Astrocyte of the cerebellum (primary cell): ENCODE data around the gene COL23A1.

Source experiments
- DNase-seq: peaks from one replicate; pipeline ENCODE4 v3.0.0-alpha.2; 2011; ENCODE audit warnings: low read depth
- H3K4me3 ChIP-seq: 2 replicates; pipeline ENCODE4 v1.5.1; 2011; ENCODE audit warnings: mild to moderate bottlenecking, low read depth, low read length, moderate library complexity
- in situ Hi-C: cut with HindIII; loops from 2 replicates; pipeline ENCODE4 v1.10.0; 2017; ENCODE audit warnings: low sequenced_read_pairs
- TF ChIP-seq, protein P1 (sequence below): IDR thresholded peaks from 2 replicates; pipeline ENCODE4 v1.5.1; 2012; ENCODE audit warnings: low read length, low read depth, moderate library complexity, mild to moderate bottlenecking; ENCODE audit errors: missing control alignments

The COL23A1 gene

DNA sequence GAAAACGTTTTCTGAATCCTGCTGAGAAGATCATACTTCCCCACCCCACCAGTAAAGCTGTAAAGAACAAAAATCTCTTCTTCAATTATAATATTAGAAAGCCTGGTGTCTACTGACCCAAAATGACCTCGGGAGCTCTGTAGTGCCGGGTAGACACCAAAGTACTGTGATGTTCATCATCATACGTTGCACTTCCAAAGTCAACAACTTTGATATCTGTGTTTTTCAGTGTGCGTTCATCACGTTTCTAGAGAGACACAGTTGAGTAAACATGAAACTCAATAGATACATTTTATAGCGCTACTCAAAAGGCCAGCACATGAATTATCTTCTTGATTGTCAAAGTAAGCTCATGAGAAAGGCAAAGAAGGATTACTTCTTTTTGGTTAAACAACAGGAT, 22.1 kb upstream of the COL23A1 start:
- H3K4me3 ChIP-seq: no peak overlapping the region
- TF ChIP-seq, protein P1, sequence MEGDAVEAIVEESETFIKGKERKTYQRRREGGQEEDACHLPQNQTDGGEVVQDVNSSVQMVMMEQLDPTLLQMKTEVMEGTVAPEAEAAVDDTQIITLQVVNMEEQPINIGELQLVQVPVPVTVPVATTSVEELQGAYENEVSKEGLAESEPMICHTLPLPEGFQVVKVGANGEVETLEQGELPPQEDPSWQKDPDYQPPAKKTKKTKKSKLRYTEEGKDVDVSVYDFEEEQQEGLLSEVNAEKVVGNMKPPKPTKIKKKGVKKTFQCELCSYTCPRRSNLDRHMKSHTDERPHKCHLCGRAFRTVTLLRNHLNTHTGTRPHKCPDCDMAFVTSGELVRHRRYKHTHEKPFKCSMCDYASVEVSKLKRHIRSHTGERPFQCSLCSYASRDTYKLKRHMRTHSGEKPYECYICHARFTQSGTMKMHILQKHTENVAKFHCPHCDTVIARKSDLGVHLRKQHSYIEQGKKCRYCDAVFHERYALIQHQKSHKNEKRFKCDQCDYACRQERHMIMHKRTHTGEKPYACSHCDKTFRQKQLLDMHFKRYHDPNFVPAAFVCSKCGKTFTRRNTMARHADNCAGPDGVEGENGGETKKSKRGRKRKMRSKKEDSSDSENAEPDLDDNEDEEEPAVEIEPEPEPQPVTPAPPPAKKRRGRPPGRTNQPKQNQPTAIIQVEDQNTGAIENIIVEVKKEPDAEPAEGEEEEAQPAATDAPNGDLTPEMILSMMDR: no peak
- in situ Hi-C loops: no loop called here
- DNase-seq: no peak

DNA sequence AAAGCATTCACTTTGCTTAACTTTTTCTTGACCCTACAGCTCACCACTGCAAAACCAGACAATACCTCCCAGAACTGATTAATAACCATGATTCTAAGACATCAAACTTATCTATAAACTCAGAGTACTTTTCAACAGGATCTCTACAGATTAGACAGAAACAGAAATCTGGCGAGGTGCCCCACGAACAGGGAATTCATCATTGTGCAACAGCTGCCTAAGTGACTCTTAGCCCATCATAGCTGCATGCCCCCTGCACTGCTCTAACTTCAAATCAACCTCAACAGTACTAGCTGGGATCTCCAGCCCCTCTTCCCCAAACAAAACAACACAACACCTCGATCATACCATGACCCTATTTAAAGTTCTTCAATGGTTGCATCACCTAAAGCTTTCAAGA, 16.1 kb upstream of the COL23A1 start:
- in situ Hi-C loops: no loop called here
- no peak for DNase-seq
- TF ChIP-seq, protein P1: no peak
- no peak overlapping the region for H3K4me3 ChIP-seq

DNA sequence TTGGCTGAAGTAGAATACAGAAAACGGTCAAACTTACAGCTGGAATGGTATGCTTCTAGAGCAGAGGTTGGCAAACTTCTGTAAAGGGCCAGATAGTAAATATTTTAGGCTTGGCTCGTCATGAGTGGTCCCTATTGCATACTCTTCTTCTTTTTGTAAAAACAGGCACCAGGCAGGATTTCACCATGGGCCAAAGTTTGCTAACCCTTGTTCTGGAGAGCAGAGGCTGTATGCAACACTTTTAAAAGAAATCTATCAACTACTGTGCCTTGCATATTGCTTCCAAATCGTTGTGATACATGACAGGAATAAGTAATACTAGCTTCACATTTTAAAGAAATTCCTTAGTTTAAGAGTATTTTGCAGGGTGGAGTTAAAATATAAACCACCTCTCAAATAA, 15.6 kb upstream of the COL23A1 start:
- H3K4me3 ChIP-seq: no peak overlapping the region
- in situ Hi-C loops: no loop called here
- no peak for DNase-seq
- TF ChIP-seq, protein P1: no peak

DNA sequence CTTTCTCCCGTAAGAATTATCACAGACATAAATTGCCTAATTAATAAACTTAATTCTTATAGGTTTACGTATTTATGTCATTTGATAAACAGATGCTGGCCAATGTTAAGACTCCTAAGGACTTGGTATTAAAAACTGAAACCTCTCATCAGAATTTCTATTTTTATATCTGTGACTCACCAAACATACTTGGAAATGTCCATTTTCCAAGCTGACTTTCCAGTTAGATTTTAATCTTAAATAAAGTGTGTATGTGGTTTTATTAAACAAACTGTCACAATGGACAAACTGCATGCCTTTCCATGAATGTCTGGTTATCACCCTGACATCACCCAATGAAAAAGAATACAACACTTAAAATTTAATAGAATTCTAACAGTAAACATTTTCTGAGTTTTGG, 12.6 kb upstream of the COL23A1 start:
- H3K4me3 ChIP-seq: no peak overlapping the region
- DNase-seq: no peak
- in situ Hi-C loops: no loop called here
- TF ChIP-seq, protein P1: no peak

DNA sequence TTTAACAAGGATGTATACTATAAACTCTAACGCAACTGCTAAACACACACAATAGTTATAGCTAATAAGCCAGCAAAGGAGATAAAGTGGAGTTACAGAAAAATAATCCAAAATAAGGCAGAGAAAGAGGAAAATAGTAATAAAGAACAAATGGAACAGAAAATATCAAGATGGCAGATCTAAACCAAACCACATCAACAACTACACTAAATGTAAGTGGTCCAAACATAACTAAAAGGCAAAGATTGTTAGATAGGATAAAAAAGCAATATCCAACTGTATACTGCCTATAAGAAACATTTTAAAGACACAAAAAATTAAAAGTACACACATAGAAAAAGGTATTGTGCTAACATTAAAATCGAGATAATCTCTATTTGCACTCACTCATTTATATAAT, 5.6 kb upstream of the COL23A1 start:
- no peak overlapping the region for H3K4me3 ChIP-seq
- TF ChIP-seq, protein P1: no peak
- no peak for DNase-seq
- in situ Hi-C loops: loop anchor here (25.0 kb wide), 1 partner anchor 308 kb away; no protein-coding TSS in a partner anchor

DNA sequence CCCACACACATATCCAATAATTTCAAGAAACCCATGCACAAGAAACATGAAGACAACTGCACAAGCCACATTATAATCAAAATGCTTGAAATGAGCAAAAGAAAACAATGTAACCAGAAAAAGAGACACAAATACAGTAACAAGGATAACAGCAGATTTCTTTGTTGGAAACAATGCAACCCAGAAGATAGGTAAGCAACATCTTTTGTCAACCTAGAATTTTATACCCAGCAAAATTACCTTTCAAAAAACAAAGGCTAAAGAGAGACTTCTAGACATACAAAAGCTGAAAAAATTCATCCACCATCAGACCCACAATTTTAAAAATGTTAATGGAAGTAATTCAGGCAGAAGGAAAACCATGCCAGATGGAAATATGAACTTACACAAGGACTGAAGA, 5.0 kb upstream of the COL23A1 start:
- no peak for DNase-seq
- in situ Hi-C loops: loop anchor here (25.0 kb wide), 1 partner anchor 308 kb away; no protein-coding TSS in a partner anchor
- no peak overlapping the region for H3K4me3 ChIP-seq
- TF ChIP-seq, protein P1: no peak
